IPS-NIHi7 (cell line): ENCODE measurements around the gene CAMTA1.
"Not testable (repeated sequence)": the region's sequence is repeated elsewhere in the genome, so short reads cannot be mapped to it uniquely, and the experiment has no call there.

Source experiments
- DNase-seq: peaks from one replicate; pipeline ENCODE4 v3.0.0; 2012; ENCODE audit warnings: mixed read lengths; ENCODE audit errors: extremely low spot score

The CAMTA1 gene, protein sequence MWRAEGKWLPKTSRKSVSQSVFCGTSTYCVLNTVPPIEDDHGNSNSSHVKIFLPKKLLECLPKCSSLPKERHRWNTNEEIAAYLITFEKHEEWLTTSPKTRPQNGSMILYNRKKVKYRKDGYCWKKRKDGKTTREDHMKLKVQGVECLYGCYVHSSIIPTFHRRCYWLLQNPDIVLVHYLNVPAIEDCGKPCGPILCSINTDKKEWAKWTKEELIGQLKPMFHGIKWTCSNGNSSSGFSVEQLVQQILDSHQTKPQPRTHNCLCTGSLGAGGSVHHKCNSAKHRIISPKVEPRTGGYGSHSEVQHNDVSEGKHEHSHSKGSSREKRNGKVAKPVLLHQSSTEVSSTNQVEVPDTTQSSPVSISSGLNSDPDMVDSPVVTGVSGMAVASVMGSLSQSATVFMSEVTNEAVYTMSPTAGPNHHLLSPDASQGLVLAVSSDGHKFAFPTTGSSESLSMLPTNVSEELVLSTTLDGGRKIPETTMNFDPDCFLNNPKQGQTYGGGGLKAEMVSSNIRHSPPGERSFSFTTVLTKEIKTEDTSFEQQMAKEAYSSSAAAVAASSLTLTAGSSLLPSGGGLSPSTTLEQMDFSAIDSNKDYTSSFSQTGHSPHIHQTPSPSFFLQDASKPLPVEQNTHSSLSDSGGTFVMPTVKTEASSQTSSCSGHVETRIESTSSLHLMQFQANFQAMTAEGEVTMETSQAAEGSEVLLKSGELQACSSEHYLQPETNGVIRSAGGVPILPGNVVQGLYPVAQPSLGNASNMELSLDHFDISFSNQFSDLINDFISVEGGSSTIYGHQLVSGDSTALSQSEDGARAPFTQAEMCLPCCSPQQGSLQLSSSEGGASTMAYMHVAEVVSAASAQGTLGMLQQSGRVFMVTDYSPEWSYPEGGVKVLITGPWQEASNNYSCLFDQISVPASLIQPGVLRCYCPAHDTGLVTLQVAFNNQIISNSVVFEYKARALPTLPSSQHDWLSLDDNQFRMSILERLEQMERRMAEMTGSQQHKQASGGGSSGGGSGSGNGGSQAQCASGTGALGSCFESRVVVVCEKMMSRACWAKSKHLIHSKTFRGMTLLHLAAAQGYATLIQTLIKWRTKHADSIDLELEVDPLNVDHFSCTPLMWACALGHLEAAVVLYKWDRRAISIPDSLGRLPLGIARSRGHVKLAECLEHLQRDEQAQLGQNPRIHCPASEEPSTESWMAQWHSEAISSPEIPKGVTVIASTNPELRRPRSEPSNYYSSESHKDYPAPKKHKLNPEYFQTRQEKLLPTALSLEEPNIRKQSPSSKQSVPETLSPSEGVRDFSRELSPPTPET (N-terminal part only)

DNA sequence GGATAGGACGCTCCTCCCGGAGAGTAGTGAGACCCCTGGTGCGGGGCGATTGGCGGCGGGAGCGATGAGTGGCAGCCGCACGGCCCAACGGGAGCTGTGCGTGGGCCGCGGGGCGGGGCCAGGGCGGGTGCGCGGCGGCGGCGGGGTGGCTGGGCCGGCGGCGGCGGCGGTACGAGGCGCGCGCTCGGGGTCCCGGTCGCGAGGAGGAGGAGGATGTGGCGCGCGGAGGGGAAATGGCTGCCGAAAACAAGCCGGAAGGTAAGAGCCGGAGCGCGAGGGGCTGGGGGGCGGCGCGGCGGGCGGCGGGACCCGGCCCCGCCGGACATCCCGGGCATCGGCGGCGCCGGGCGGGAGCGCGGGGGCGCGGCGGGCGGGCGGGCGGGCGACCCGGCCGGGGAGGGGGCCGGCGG is at the start of gene CAMTA1:
TSS of gene CAMTA1 (plus strand) at position 137 of the 410 bp plus-strand sequence. CDS start at position 214, 77 bp downstream.
- DNase-seq = no peak

DNA sequence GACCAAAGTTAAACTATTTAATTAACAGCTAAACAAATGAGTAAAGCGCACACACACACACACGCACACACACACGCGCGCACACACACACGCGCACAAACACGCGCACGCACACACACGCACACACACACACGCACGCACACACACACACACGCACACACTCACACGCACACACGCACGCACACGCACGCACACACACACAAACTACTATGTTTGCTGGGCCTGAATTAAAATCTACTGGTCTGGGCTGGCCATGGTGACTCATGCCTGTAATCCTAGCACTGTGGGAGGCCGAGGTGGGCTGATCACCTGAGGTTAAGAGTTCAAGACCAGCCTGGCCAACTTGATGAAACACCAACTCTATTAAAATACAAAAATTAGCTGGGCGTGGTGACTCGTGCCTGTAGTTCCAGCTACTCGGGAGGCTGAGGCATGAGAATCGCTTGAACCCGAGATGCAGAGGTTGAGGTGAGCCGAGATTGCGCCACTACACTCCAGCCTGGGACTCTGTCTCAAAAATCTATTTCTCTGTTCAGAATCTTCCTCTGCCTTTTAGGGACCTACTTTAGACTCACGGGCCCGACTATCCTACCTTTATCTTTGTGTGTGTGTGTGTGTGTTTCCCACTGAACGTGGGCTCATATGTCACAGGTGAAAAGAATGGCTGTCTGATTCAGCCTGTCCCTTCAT is 46.1 kb upstream of the CAMTA1 start:
- no peak for DNase-seq

DNA sequence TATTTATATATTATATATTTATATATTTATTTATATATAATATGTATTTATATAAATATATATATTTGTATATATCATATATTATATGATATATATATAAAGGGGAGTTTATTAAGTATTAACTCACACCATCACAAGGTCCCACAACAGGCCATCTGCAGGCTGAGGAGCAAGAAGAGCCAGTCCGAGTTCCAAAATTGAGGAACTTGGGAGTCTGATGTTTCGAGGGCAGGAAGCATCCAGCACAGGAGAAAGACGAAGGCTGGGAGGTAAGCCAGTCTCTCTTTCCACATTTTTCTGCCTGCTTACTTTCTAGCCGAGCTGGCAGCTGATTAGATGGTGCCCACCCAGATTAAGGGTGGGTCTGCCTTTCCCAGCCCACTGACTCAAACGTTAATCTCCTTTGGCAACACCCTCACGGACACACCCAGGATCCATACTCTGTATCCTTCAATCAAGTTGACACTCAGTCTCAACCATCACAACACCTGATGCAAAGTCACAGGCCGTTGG is 42.5 kb upstream of the CAMTA1 start:
- not testable (repeated sequence) for DNase-seq

GRCh38 chr1:6743189-6744101 is 41.8 kb upstream of the CAMTA1 start:
- no peak for DNase-seq

GRCh38 chr1:6745073-6745472 is 40.2 kb upstream of the CAMTA1 start:
- DNase-seq = no peak

GRCh38 chr1:6747674-6748073 is 37.6 kb upstream of the CAMTA1 start:
- no peak for DNase-seq

DNA sequence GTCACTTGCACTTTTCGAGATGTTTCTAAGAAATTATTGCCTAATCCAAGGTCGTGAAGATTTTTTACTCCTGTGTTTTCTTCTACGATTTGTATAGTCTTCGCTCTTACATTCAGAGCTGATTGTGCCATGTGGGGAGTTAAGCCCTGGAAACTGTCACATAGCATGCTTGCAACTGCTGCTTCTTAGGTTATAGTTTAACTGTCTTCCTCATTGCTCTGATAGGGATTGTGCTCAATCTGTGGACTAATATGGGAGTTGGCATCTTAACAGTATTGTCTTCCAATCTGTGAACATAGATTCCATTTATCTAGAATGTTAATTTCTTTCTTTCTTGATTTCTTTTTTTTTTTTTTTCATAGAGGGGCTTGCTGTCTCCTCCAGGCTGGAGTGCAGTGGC is 34.8 kb upstream of the CAMTA1 start:
- no peak for DNase-seq

DNA sequence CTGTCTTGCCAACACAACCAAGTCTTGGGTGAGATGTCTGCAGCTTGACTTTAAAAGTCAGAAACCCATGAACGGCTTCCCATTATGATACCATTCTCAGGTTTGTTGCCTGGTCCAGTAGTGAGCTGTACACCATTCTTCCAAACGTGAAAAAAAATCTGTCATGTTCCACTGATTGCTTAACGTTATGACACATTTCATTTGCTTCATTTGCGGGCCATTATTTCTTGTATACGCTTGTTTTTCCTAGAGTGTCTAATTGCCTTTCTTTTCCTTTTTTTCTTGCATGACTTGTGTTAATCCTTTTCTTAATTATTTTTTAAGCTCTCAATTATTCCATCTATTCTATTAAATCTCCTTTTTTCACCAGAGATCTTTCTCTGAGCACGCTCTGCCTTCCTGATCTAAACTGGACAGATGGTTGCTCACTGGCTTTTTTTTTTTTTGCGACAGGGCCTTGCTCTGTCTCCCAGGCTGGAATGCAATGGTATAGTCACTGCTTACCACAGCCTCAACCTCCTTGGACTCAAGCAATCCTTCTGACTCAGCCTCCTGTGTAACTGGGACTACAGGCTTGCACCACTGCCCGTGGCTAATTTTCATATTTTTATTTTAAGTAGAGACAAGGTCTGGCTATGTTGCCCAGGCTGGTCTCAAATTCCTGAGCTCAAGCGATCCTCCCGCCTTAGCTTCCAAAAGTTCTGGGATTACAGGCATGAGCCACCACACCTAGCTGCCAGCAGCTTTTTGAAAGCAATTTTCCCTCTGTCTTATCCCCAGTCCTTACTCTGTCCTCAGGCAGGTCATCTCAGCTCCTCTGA is 31.7 kb upstream of the CAMTA1 start:
- no peak for DNase-seq

- no peak for DNase-seq
These were observed 28.8 kb upstream of the CAMTA1 start for GRCh38 chr1:6756457-6756856.

DNA sequence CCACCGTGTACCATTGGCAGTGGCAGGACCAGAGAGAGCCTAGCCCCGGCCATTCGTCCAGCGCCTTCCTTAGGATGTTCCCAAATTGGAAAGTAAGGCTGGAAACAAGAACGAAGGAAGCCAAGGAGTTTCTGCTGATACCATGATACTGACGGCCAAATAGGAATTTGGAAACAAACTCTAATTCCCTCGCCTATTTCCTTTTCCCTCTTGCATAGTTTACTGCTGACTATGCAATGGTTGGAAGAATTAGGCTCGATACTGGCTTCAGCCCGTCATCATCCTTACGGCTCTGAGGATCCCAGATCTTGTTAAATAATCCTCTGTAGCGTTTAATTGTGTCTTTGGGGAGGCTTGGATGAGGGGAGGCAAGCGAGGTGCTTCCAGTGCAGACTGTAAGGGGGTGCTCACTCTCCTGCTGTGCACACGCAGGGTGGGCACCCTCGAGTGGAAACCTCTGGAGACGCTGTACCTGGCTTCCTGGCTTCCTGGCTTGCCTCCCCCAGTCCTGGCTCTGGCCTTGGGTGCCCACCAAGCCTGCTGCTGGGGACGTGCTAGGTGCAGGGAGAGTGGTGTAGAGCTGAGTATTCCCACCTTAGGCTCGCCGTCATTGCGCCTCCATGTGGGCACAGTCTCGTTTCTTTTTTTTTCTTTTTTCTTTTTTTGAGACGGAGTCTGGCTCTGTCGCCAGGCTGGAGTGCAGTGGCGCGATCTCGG is 27.4 kb upstream of the CAMTA1 start:
- DNase-seq = peak; percentile 43

DNA sequence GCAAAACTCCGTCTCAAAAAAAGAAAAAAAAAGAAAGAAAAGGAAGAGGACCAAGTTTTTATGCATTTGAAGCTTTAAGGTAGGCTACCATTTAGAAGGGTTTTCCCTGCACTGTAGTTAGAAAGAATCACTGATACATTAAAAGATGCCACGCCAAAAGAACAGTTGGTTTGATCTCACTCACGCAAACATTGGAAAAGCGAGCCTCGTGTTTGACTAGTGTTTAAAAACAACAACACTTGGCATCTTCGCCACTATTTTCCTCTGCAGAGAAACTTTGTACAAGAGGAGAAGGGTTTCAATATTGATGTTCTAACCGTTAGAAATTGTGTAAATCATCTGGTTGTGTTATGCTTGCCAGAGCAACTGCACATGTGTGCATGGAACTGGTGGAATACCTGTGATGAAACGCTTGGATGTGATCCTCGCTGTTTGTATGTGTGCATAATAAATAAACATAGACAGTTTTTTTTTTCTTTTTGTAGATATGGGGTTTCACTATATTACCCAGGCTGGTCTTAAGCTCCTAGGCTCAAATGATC is 24.0 kb upstream of the CAMTA1 start:
- DNase-seq = no peak

GRCh38 chr1:6762060-6762459 is 23.2 kb upstream of the CAMTA1 start:
- DNase-seq = no peak

DNA sequence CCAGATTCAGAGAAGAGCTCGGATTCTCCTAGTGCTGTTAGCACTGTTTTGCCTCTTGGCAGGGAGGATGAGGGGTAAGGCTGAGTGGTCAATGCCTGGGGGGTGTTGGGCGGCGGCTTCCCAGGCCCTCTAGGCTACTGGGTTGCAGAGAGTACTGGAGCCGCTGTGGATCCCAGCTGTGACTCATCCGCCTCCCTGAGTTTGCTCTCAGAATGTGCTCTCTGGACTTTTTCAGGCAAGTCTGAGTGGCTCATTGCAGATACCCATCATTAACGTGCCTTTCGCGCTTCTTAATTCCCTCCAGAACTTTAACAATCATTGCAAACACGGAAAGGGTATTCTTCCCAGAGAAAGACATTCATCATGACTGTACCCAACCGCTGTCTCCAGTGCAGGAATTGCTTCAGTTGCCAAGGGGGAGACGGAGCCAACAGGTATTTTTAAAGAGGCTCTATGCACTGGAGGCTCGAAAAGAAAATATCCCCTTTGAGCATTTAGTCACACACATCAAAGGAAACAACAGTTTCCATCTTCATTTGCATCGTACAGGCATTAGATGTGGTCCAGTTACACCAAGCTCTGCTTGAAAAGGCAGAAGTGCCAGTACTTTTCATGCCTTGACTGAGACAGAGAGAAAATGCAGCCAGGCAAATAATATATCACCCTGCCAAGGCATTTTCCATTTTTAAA is 14.4 kb upstream of the CAMTA1 start:
- peak; percentile 81 for DNase-seq

DNA sequence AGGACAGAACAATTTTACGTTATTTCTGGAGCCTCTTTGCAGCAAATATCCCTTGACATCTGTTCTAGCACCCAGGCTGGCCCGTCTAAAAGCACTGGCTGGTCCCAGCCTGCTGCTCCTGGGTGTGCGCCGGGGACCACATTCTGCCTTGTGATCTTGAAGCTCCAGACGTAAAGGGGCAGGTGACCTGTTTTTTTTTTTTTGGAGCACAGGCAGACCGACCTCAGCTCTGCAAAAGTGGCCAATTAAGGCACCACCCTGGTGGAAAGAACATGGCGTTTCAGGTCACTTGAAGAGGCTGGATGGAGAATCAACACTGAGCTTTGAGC is 13.8 kb upstream of the CAMTA1 start:
- no peak for DNase-seq

- no peak for DNase-seq
These were observed 10.9 kb upstream of the CAMTA1 start for GRCh38 chr1:6774381-6774780.

GRCh38 chr1:6775261-6776043 is 9.8 kb upstream of the CAMTA1 start:
- DNase-seq = no peak

DNA sequence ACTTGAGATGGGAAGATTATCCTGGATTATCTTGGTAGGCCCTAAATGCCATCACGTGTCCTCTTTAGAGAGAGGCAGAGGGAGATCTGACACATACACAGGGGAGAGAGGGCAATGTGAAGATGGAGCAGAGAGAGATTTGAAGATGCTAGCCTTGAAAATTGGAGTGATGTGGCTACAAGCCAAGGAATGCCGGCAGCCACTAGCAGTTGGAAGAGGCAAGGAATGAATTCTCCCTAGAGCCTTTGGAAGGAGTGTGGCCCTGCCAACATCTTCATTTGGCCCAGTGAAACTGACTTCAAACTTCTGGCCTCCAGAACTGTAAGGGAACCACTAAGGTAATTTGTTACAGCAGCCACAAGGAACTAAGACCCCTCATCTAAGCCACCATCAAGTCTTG is 8.9 kb upstream of the CAMTA1 start:
- no peak for DNase-seq
